ENCODE results near the gene FAAH. TPM values are rescaled to one million over a fixed set of nuclear protein-coding genes. Genes with fewer than 3 reads are reported as not detected.
"Not testable (repeated sequence)": the region's sequence is repeated elsewhere in the genome, so short reads cannot be mapped to it uniquely, and the experiment has no call there.

Gene FAAH
- polyA plus RNA-seq, 1 of the 3 experiments (the other 2 are of a cell fraction), result 1.2 TPM

GRCh38 chr1:46355920-46356319 is 38.2 kb upstream of the FAAH start:
- not testable (repeated sequence) for H3K9ac ChIP-seq; H3K9me2 ChIP-seq; H3K4me1 ChIP-seq (ENCODE audit: control insufficient read depth in 1 of 2, insufficient read depth in 2 of 2, low read depth in 1 of 2, low read length in 1 of 2); H3K4me2 ChIP-seq; H3F3A ChIP-seq (replicated peaks; ENCODE audit: insufficient read depth); H3K79me2 ChIP-seq (ENCODE audit: insufficient read depth); H2AFZ ChIP-seq (ENCODE audit: low read depth); H4K20me1 ChIP-seq (ENCODE audit: insufficient read depth); H3K9me3 ChIP-seq; H3K27ac ChIP-seq (ENCODE audit: low read depth in 2 of 2, low read length in 1 of 2); H3K4me3 ChIP-seq (ENCODE audit: low read depth in 2 of 2, low read length in 1 of 2); H3K27me3 ChIP-seq (ENCODE audit: insufficient read depth); DNase-seq
- CTCF ChIA-PET, result interaction anchor here (1.0 kb wide), 1 partner anchor 8 kb away, joined by 3 read pairs; no protein-coding TSS in a partner anchor
- POLR2A ChIA-PET, result interaction anchor here (1.0 kb wide), 1 partner anchor 15 kb away, joined by 3 read pairs; the partner anchor contains the start of gene NSUN4
- WGBS (ENCODE audit: low lambda C conversion rate), result 89% methylated on average over 5 of the region's 5 CpGs
- H3K36me3 ChIP-seq (replicated peaks in 1 of 2; ENCODE audit: control insufficient read depth in 1 of 2, insufficient read depth in 2 of 2, low read length in 1 of 2), result peaks cover 40 to 45% of the 10 kb centered on the region in 2 experiments

GRCh38 chr1:46362158-46362557 is 32.0 kb upstream of the FAAH start:
- Histone ChIP-seq H3K36me3 (replicated peaks in 1 of 2; ENCODE audit: control insufficient read depth in 1 of 2, insufficient read depth in 2 of 2, low read length in 1 of 2) (peaks cover 40 to 51% of the 10 kb centered on the region in 2 experiments), H3K9me3 (no peaks in the 10 kb centered on the region), H3K79me2 (ENCODE audit: insufficient read depth) (no peaks in the 10 kb centered on the region), H2AFZ (ENCODE audit: low read depth) (no peak overlapping the region), H3K9me2 (no peaks in the 10 kb centered on the region), H3K27ac (ENCODE audit: low read depth in 2 of 2, low read length in 1 of 2) (no peak overlapping the region), H3K4me3 (ENCODE audit: low read depth in 2 of 2, low read length in 1 of 2) (no peak overlapping the region), H3K9ac (no peak overlapping the region), H4K20me1 (ENCODE audit: insufficient read depth) (no peaks in the 10 kb centered on the region), H3F3A (replicated peaks; ENCODE audit: insufficient read depth) (peaks cover 10% of the 10 kb centered on the region), H3K27me3 (ENCODE audit: insufficient read depth) (no peaks in the 10 kb centered on the region), H3K4me2 (no peak overlapping the region), H3K4me1 (ENCODE audit: control insufficient read depth in 1 of 2, insufficient read depth in 2 of 2, low read depth in 1 of 2, low read length in 1 of 2) (no peaks in the 10 kb centered on the region)
- TF ChIP-seq TEAD4 (IDR thresholded peaks at IDR 0.05; ENCODE audit: borderline replicate concordance, insufficient read depth) (no peak), USF2 (IDR thresholded peaks at IDR 0.05; ENCODE audit: borderline replicate concordance, low read depth, low read length) (no peak), JUND (IDR thresholded peaks at IDR 0.05) (no peak), EP300 (IDR thresholded peaks at IDR 0.05; ENCODE audit: borderline replicate concordance in 1 of 2, low read depth in 1 of 2, low read length in 1 of 2) (no peak), CHD2 (IDR thresholded peaks at IDR 0.05; ENCODE audit: low read length, partially characterized antibody) (no peak), RXRA (IDR thresholded peaks at IDR 0.05; ENCODE audit: borderline replicate concordance, low read depth) (no peak), MXI1 (IDR thresholded peaks at IDR 0.05; ENCODE audit: low read depth, low read length) (no peak), FOSL2 (IDR thresholded peaks at IDR 0.05; ENCODE audit: borderline replicate concordance, low read depth) (no peak), TAF1 (IDR thresholded peaks at IDR 0.05; ENCODE audit: borderline replicate concordance, low read depth, low read length) (no peak), NFIC (IDR thresholded peaks at IDR 0.05; ENCODE audit: borderline replicate concordance) (no peak), ELF1 (IDR thresholded peaks at IDR 0.05) (no peak), MAX (IDR thresholded peaks at IDR 0.05; ENCODE audit: low read depth) (no peak)
- CTCF ChIA-PET, result interaction anchor here (1.0 to 4.4 kb wide), 3 partner anchors 8 to 29 kb away, joined by 4 to 14 read pairs (median 5); no protein-coding TSS in a partner anchor
- DNase-seq, result no peak
- POLR2A ChIA-PET, result interaction anchor here (0.6 kb wide), 1 partner anchor 72 kb away, joined by 3 read pairs; no protein-coding TSS in a partner anchor
- 87% methylated on average over 3 of the region's 3 CpGs for WGBS (ENCODE audit: low lambda C conversion rate)
